GM19468 (cell line): ENCODE measurements around the gene SH3D19.
"Not testable (repeated sequence)": the region's sequence is repeated elsewhere in the genome, so short reads cannot be mapped to it uniquely, and the experiment has no call there.

Experiments used
- ATAC-seq: cut with Tn5 transposase; IDR thresholded peaks from one replicate; pipeline ENCODE4 v1.9.1; 2021; ENCODE audit warnings: mild to moderate bottlenecking, moderate library complexity, moderate number of reproducible peaks; ENCODE audit not compliant: unreplicated experiment; ENCODE audit errors: extremely low read depth

Gene SH3D19

DNA sequence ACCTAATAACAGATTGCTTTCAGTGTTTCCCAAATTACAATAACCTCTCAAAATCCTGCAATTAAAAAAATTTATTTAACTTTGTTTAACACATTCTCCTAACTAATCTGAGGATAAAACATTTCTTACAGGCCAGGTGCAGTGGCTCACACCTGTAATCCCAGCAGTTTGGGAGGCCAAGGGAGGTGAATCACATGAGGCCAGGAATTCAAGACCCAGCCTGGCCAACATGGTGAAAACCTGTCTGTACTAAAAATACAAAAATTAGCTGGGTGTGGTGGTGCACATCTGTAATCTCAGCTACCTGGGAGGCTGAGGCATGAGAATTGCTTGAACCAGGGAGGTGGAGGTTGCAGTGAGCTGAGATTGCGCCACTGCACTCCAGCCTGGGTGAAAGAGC, 90.0 kb downstream of the SH3D19 start:
- not testable (repeated sequence) for ATAC-seq

DNA sequence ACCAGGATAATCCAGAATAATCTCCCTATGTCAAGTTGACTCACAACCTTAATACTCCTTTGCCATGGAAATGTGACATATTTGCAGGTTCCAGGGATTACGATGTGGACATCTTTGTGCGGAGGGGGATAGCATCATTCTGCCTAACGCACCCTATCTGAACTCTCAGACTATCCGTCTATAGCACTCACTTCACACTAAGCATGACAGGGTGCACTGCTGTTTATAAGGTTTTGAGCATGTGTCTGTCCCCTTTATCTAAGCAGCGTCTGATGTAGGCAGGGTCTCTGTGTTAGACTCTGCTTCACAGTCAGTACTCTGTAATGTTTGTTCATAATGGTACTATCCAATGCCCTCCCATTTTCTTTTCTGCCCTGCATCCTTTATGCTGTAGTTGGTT, 91.8 kb downstream of the SH3D19 start:
- no peak for ATAC-seq

DNA sequence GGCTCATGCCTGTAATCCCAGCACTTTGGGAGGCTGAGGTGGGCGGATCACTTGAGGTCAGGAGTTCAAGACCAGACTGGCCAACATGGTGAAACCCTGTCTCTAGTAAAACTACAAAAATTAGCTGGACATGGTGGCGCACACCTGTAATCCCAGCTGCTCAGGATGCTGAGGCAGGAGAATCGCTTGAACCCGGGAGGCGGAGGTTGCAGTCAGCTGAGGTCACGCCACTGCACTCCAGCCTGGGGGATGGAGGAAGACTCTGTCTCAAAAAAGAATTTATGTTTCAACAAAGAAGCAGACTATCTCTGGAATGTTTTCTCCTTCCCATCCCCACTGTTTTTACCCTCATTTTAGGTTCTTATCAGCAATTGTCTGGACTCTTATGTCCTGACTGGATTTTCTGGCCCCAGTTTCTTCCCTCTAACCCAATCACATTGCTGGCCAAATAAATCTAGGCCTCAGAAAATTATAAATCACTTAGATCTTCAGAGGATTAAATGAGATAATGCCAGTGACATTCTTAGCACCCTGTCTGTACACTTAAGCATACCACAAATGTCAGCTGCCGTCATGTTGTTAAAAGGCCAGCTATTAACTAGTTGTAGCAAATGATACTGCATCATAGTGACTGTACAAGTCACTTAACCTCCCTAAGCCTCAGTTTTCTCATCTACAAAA, 93.3 kb downstream of the SH3D19 start:
- no peak for ATAC-seq

DNA sequence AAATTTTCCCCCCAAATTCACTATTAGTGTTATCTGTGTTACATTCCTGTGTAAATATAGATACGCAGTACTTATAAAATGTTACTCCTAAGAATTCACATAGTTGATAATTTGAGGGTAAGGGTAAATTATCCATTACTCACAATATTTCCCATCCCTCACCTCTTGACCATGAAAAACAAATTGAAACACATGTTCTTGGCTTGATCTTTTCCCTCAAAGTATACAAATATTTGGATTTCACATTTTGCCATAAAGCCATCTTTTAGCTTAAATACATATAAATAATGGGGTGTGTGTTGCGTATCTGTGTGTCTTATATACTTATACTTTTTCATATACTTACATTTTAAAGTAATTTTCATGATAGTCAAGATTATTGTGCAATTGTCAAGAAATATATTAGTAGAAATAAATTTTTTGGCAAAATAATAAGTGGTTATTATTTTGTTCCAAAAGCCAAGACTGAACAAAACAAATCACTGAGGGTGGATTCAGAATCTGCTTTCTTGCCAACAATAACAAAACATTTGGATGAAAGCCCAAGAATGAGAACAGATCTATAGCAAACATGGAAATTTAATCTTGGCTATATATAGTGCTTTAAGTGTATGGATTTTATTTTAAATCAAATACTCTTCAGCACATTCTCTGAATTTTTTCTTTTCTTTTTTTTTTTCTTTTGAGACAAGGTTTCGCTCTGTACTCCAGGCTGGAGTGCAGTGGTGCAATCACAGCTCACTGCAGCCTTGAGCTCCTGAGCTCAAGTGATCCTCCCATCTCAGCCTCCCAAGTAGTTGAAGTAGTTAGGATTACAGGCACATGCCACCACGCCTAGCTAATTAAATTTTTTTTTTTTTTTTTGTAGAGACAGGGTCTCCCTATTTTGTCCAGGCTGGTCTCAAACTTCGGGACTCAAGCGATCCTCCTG, 97.0 kb downstream of the SH3D19 start:
- no peak for ATAC-seq

GRCh38 chr4:151227731-151228130, 97.7 kb downstream of the SH3D19 start:
- ATAC-seq, result no peak

DNA sequence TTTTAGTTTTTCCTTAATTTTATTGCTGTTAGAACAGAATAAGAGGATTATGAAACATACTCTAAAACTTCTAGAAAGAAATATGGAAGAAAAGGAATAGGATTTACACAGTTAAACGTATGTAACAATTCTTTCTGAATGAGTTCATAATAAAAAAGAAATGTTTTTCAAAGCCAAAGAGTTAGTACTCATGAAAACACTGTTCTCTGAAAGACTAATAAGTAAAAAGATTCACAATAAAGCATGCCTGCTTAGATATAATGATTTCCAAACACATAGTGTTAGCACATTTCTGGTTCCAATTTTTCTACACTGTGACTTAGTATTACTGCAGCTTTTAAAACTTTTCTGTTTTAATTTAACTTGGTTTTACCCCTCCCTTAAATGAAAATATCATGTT, 98.2 kb downstream of the SH3D19 start:
- ATAC-seq, result no peak

- ATAC-seq, result no peak
Measured at GRCh38 chr4:151226004-151226932, 99.1 kb downstream of the SH3D19 start.

- ATAC-seq, result no peak
Measured at GRCh38 chr4:151223465-151223864, 101.9 kb downstream of the SH3D19 start.

- ATAC-seq, result no peak
Measured at GRCh38 chr4:151219948-151220347, 105.5 kb downstream of the SH3D19 start.

- no peak for ATAC-seq
Measured at GRCh38 chr4:151219091-151219490, 106.3 kb downstream of the SH3D19 start.

DNA sequence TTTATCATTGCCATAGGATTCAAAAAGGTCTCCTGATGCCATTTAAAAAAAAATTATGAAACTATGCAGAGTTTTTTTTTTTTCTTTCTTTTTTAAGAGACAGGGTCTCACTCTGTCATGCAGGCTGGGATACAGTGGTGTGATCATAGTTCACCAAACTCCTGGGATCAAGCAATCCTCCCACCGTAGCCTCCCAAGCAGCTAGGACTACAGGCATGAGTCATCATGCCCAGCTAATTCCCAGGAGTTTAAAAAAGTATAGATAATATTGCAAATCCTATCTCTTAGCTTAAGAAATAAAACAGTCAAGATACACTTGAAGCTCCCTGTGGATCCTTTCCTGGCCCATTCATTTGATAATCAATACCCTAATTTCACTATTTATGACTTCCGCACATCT, 107.1 kb downstream of the SH3D19 start:
- ATAC-seq, result no peak

DNA sequence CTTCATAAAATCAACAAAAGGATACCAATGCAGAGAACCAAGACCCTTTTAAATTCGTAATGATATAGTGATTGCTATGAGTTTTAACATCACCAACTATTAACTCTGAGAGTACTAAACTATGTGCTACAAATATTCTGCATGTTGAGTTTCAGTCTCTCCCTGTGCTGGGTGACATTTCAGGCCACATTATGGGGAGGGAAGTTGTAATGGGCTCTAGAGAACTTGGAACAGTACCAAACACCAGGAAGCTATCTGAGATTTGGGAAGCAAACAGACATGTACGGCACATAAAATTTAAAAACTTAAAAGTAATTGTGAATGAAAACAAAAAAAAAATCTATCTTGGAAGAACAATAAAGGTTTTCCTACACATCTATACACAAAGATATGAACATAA, 108.1 kb downstream of the SH3D19 start:
- no peak for ATAC-seq

GRCh38 chr4:151215295-151215694, 110.1 kb downstream of the SH3D19 start:
- no peak for ATAC-seq

DNA sequence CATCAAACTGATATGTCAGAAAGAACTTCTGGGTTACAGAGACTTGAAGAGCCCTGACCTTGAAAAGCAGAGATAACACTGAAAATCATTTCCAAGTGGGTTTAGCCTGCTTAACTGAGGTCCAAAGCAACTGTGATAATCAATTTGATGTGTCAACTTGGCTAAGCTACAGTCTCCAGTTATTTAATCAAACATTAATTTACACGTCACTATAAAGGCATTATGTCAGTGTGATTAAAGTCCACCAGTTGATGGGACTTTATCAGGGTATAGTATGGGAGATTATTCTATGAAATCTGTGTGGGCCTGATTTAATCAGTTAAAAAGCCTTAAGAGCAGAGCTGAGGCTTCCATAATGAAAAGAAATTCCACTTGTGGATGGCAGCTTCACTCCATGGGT, 117.5 kb downstream of the SH3D19 start:
- no peak for ATAC-seq

- ATAC-seq, result no peak
Measured at GRCh38 chr4:151207186-151207585, 118.2 kb downstream of the SH3D19 start.

GRCh38 chr4:151206241-151207005, 119.0 kb downstream of the SH3D19 start:
- no peak for ATAC-seq

- no peak for ATAC-seq
Measured at GRCh38 chr4:151205722-151206121, 119.7 kb downstream of the SH3D19 start.

DNA sequence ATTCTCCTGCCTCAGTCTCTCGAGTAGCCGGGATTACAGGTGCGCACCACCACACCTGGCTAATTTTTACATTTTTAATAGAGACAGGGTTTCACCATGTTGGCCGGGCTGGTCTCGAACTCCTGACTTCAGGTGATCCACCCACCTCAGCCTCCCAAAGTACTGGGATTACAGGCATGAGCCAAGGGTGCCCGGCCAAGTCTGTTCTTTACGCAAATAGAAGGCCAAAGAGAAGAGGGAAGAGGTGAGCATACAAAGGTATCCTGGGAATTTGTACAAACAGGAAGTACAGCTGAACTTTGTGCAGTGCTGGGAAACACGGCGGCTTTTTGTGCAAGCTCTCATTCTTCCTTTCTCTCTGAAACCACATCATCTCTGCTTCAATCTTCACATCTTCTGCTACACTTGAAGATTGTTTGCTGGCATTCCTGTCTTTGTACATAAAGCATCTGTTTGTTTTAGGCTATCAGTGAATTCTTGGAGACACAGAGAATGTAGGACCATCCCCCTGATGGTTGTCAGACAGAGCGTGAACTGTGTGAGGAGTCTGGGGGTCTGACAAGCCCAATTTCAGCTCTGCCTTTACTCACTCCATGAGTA, 120.4 kb downstream of the SH3D19 start:
- no peak for ATAC-seq

DNA sequence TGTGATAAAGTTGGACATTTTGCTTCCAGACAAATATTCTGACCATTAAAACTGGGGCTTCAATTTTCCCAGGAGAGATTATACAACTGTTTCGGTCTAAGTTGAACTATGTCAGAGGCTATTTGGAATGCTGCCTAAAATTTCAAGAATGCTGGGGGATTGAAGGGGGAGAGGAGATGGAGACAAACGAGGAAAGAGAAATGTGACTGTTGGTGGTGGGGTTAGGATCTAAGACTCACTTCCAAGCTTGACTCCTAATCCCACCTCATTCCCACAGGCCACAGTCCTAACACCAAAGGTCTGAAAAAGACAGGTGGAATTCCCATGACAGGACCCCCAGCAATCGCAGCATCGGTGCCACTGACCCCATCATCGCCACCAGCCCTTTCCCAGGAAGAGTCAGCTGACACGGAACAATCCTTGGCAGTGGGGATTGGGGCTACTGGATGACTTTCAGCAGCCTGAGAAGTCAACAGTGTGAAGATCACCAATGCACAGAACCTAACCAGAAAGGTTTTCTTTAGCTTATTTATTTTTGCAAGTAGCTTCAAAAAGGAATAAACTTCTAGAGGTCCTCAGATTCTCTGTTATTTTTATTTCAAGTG, 122.5 kb downstream of the SH3D19 start:
- ATAC-seq, result no peak
